ENCODE data around the gene IPO8. TPM values are rescaled to one million over a fixed set of nuclear protein-coding genes. Genes with fewer than 3 reads are reported as not detected.

The IPO8 gene
- total RNA-seq, 3 donors from 2014 or later: 62.2 to 72.3 (median 63.7) TPM

- Histone ChIP-seq H3K4me3 (no peak overlapping the region), H3K4me1 (ENCODE audit: low read depth) (no peaks in the 10 kb centered on the region), H3K36me3 (ENCODE audit: low read depth) (no peaks in the 10 kb centered on the region), H3K9me3 (no peaks in the 10 kb centered on the region)
- DNase-seq (peak in 2 of 3 donors; percentile 37 to 50), ATAC-seq (peak; percentile 83)
- intact Hi-C loops (cut with DNase I, micrococcal nuclease): no loop called here
- TF ChIP-seq, protein P1, sequence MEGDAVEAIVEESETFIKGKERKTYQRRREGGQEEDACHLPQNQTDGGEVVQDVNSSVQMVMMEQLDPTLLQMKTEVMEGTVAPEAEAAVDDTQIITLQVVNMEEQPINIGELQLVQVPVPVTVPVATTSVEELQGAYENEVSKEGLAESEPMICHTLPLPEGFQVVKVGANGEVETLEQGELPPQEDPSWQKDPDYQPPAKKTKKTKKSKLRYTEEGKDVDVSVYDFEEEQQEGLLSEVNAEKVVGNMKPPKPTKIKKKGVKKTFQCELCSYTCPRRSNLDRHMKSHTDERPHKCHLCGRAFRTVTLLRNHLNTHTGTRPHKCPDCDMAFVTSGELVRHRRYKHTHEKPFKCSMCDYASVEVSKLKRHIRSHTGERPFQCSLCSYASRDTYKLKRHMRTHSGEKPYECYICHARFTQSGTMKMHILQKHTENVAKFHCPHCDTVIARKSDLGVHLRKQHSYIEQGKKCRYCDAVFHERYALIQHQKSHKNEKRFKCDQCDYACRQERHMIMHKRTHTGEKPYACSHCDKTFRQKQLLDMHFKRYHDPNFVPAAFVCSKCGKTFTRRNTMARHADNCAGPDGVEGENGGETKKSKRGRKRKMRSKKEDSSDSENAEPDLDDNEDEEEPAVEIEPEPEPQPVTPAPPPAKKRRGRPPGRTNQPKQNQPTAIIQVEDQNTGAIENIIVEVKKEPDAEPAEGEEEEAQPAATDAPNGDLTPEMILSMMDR (IDR thresholded peaks at IDR 0.05): no peak
Measured at GRCh38 chr12:30707613-30708342, 12.1 kb upstream of the IPO8 start.

GRCh38 chr12:30706476-30706875 is 10.8 kb upstream of the IPO8 start:
- no peaks in the 10 kb centered on the region for H3K36me3 ChIP-seq (ENCODE audit: low read depth)
- no peak overlapping the region for H3K4me3 ChIP-seq
- DNase-seq (no peak), ATAC-seq (peak; percentile 91)
- TF ChIP-seq, protein P1 (IDR thresholded peaks at IDR 0.05): no peak
- no peaks in the 10 kb centered on the region for H3K4me1 ChIP-seq (ENCODE audit: low read depth)
- intact Hi-C loops (cut with DNase I, micrococcal nuclease): no loop called here
- no peaks in the 10 kb centered on the region for H3K9me3 ChIP-seq

GRCh38 chr12:30701056-30701455 is 5.4 kb upstream of the IPO8 start:
- DNase-seq: no peak
- intact Hi-C loops (cut with DNase I, micrococcal nuclease): no loop called here
- no peaks in the 10 kb centered on the region for H3K9me3 ChIP-seq
- no peak for ATAC-seq
- no peaks in the 10 kb centered on the region for H3K36me3 ChIP-seq (ENCODE audit: low read depth)
- TF ChIP-seq, protein P1 (IDR thresholded peaks at IDR 0.05): no peak
- no peaks in the 10 kb centered on the region for H3K4me1 ChIP-seq (ENCODE audit: low read depth)
- H3K4me3 ChIP-seq: no peak overlapping the region

- ATAC-seq: no peak
- Histone ChIP-seq H3K4me3 (no peak overlapping the region), H3K36me3 (ENCODE audit: low read depth) (no peaks in the 10 kb centered on the region), H3K4me1 (ENCODE audit: low read depth) (no peaks in the 10 kb centered on the region), H3K9me3 (no peaks in the 10 kb centered on the region)
- intact Hi-C loops (cut with DNase I, micrococcal nuclease): no loop called here
- no peak for DNase-seq
- TF ChIP-seq, protein P1 (IDR thresholded peaks at IDR 0.05): no peak
Measured at GRCh38 chr12:30700216-30700900, 4.7 kb upstream of the IPO8 start.

DNA sequence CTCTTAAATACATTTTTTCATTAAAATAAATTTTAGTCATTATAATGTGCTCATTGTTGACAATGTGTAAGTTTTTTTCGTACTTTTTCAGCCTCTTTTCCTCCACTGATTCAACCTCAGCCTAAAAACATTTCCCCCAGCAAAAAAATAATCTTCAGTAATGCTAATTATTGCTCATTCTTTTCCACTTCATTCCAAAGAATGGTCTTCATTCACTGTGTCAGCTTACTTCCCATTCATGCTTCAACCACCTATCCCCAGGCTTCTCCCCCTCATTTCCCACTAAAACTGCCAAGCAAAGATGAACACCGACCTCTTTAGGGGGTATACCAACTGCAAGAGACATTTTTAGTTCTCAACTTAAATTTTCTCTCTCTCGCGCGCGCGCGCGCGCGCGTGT is 2.7 kb upstream of the IPO8 start:
- TF ChIP-seq, protein P1 (IDR thresholded peaks at IDR 0.05): no peak
- intact Hi-C loops (cut with DNase I, micrococcal nuclease): loop anchor here in 1 of 2 donors (10.0 kb wide), 1 partner anchor 56 kb away; the partner anchor contains the start of gene CAPRIN2
- H3K4me3 ChIP-seq: no peak overlapping the region
- no peaks in the 10 kb centered on the region for H3K36me3 ChIP-seq (ENCODE audit: low read depth)
- no peaks in the 10 kb centered on the region for H3K9me3 ChIP-seq
- no peak for DNase-seq
- ATAC-seq: no peak
- no peaks in the 10 kb centered on the region for H3K4me1 ChIP-seq (ENCODE audit: low read depth)
